Measurements from ENCODE around the gene ALPI.

The ALPI gene

GRCh38 chr2:232504438-232504837 lies 48.5 kb downstream of the ALPI start:
- no peaks in the 10 kb centered on the region for H3K4me1 ChIP-seq (ENCODE audit: low read length)
- H4K20me1 ChIP-seq (ENCODE audit: insufficient read depth, low read length), result no peaks in the 10 kb centered on the region
- H3K36me3 ChIP-seq (replicated peaks; ENCODE audit: low read depth, low read length), result no peaks in the 10 kb centered on the region
- no peaks in the 10 kb centered on the region for H3K9me3 ChIP-seq (ENCODE audit: insufficient read depth, low read length)
- H3K27ac ChIP-seq (ENCODE audit: low read length), result no peak overlapping the region
- no peaks in the 10 kb centered on the region for H3K79me2 ChIP-seq (ENCODE audit: low read length)
- H3K4me3 ChIP-seq (ENCODE audit: low read length), result no peak overlapping the region
- no peaks in the 10 kb centered on the region for H3K27me3 ChIP-seq (ENCODE audit: low read depth, low read length)
- H3K9ac ChIP-seq (ENCODE audit: low read length), result no peak overlapping the region
- H2AFZ ChIP-seq (ENCODE audit: low read depth, low read length), result no peak overlapping the region
- H3K4me2 ChIP-seq (ENCODE audit: low read length), result no peak overlapping the region
- TF ChIP-seq CTCF (IDR thresholded peaks at IDR 0.05; ENCODE audit: low read depth, low read length) (no peak), EZH2phosphoT487 (IDR thresholded peaks at IDR 0.05; ENCODE audit: low read depth) (no peak)

- Histone ChIP-seq H3K9me3 (ENCODE audit: insufficient read depth, low read length) (no peaks in the 10 kb centered on the region), H3K79me2 (ENCODE audit: low read length) (no peaks in the 10 kb centered on the region), H3K4me1 (ENCODE audit: low read length) (no peaks in the 10 kb centered on the region), H3K4me3 (ENCODE audit: low read length) (no peak overlapping the region), H3K36me3 (replicated peaks; ENCODE audit: low read depth, low read length) (no peaks in the 10 kb centered on the region), H4K20me1 (ENCODE audit: insufficient read depth, low read length) (no peaks in the 10 kb centered on the region), H3K4me2 (ENCODE audit: low read length) (no peak overlapping the region), H3K27ac (ENCODE audit: low read length) (no peak overlapping the region), H2AFZ (ENCODE audit: low read depth, low read length) (no peak overlapping the region), H3K9ac (ENCODE audit: low read length) (no peak overlapping the region), H3K27me3 (ENCODE audit: low read depth, low read length) (no peaks in the 10 kb centered on the region)
- TF ChIP-seq EZH2phosphoT487 (IDR thresholded peaks at IDR 0.05; ENCODE audit: low read depth), result no peak
- TF ChIP-seq CTCF (IDR thresholded peaks at IDR 0.05; ENCODE audit: low read depth, low read length), result no peak
These were observed 49.9 kb downstream of the ALPI start for GRCh38 chr2:232505856-232506255.

- Histone ChIP-seq H4K20me1 (ENCODE audit: insufficient read depth, low read length) (no peaks in the 10 kb centered on the region), H3K27ac (ENCODE audit: low read length) (no peak overlapping the region), H3K9me3 (ENCODE audit: insufficient read depth, low read length) (no peaks in the 10 kb centered on the region), H3K4me1 (ENCODE audit: low read length) (no peaks in the 10 kb centered on the region), H3K27me3 (ENCODE audit: low read depth, low read length) (no peaks in the 10 kb centered on the region), H3K4me3 (ENCODE audit: low read length) (no peak overlapping the region), H3K9ac (ENCODE audit: low read length) (no peak overlapping the region), H3K4me2 (ENCODE audit: low read length) (no peak overlapping the region), H3K36me3 (replicated peaks; ENCODE audit: low read depth, low read length) (no peaks in the 10 kb centered on the region), H3K79me2 (ENCODE audit: low read length) (no peaks in the 10 kb centered on the region), H2AFZ (ENCODE audit: low read depth, low read length) (no peak overlapping the region)
- TF ChIP-seq EZH2phosphoT487 (IDR thresholded peaks at IDR 0.05; ENCODE audit: low read depth), result no peak
- no peak for TF ChIP-seq CTCF (IDR thresholded peaks at IDR 0.05; ENCODE audit: low read depth, low read length)
These were observed 50.8 kb downstream of the ALPI start for GRCh38 chr2:232506709-232507108.

- no peaks in the 10 kb centered on the region for H4K20me1 ChIP-seq (ENCODE audit: insufficient read depth, low read length)
- no peaks in the 10 kb centered on the region for H3K79me2 ChIP-seq (ENCODE audit: low read length)
- no peak overlapping the region for H3K4me2 ChIP-seq (ENCODE audit: low read length)
- no peak overlapping the region for H2AFZ ChIP-seq (ENCODE audit: low read depth, low read length)
- H3K4me1 ChIP-seq (ENCODE audit: low read length), result no peaks in the 10 kb centered on the region
- H3K27me3 ChIP-seq (ENCODE audit: low read depth, low read length), result no peaks in the 10 kb centered on the region
- H3K27ac ChIP-seq (ENCODE audit: low read length), result no peak overlapping the region
- TF ChIP-seq CTCF (IDR thresholded peaks at IDR 0.05; ENCODE audit: low read depth, low read length), result no peak
- TF ChIP-seq EZH2phosphoT487 (IDR thresholded peaks at IDR 0.05; ENCODE audit: low read depth), result no peak
- no peaks in the 10 kb centered on the region for H3K36me3 ChIP-seq (replicated peaks; ENCODE audit: low read depth, low read length)
- no peak overlapping the region for H3K9ac ChIP-seq (ENCODE audit: low read length)
- no peaks in the 10 kb centered on the region for H3K9me3 ChIP-seq (ENCODE audit: insufficient read depth, low read length)
- H3K4me3 ChIP-seq (ENCODE audit: low read length), result no peak overlapping the region
These were observed 52.3 kb downstream of the ALPI start for GRCh38 chr2:232508251-232508650.
